T1000 (cell line): ENCODE measurements around the gene ZEB2.

Experiments
- DNase-seq: peaks from one replicate; lab custom pipeline; 2025; ENCODE audit warnings: mixed read lengths; lab: John Stamatoyannopoulos, UW

Gene ZEB2

GRCh38 chr2:144470816-144471215 is 49.1 kb downstream of the ZEB2 start:
- no peak for DNase-seq

- DNase-seq: no peak
Observed at GRCh38 chr2:144470334-144470733, 49.6 kb downstream of the ZEB2 start.

- no peak for DNase-seq
Observed at GRCh38 chr2:144469798-144470197, 50.1 kb downstream of the ZEB2 start.

GRCh38 chr2:144468823-144469595 is 50.9 kb downstream of the ZEB2 start:
- no peak for DNase-seq

- DNase-seq: no peak
Observed at GRCh38 chr2:144467502-144468137, 52.3 kb downstream of the ZEB2 start.

- no peak for DNase-seq
Observed at GRCh38 chr2:144466637-144467036, 53.3 kb downstream of the ZEB2 start.

- no peak for DNase-seq
Observed at GRCh38 chr2:144465749-144466148, 54.2 kb downstream of the ZEB2 start.

GRCh38 chr2:144464730-144465129 is 55.2 kb downstream of the ZEB2 start:
- DNase-seq: no peak

- no peak for DNase-seq
Observed at GRCh38 chr2:144463266-144463665, 56.7 kb downstream of the ZEB2 start.

GRCh38 chr2:144462266-144462665 is 57.7 kb downstream of the ZEB2 start:
- no peak for DNase-seq

- no peak for DNase-seq
Observed at GRCh38 chr2:144461308-144461766, 58.6 kb downstream of the ZEB2 start.

GRCh38 chr2:144460727-144461307 is 59.1 kb downstream of the ZEB2 start:
- no peak for DNase-seq

- DNase-seq: no peak
Observed at GRCh38 chr2:144459937-144460336, 60.0 kb downstream of the ZEB2 start.

- no peak for DNase-seq
Observed at GRCh38 chr2:144459286-144459685, 60.6 kb downstream of the ZEB2 start.

- DNase-seq: no peak
Observed at GRCh38 chr2:144458541-144458940, 61.4 kb downstream of the ZEB2 start.

GRCh38 chr2:144456680-144457079 is 63.2 kb downstream of the ZEB2 start:
- no peak for DNase-seq

- no peak for DNase-seq
Observed at GRCh38 chr2:144455987-144456386, 63.9 kb downstream of the ZEB2 start.

GRCh38 chr2:144454466-144455287 is 65.2 kb downstream of the ZEB2 start:
- DNase-seq: no peak

GRCh38 chr2:144453486-144454158 is 66.3 kb downstream of the ZEB2 start:
- no peak for DNase-seq

GRCh38 chr2:144452989-144453336 is 67.0 kb downstream of the ZEB2 start:
- DNase-seq: no peak

GRCh38 chr2:144452169-144452988 is 67.5 kb downstream of the ZEB2 start:
- DNase-seq: no peak
